Vagina (tissue), 2 donors: ENCODE results near the gene B4GALT1.

ENCODE experiments used
- CTCF ChIP-seq, 3 experiments: fragments of 450-650 bp in 2 of 3; fragments of 200-600 bp in 1 of 3; sonication (generic) in 1 of 3; IDR thresholded peaks; one replicate each; pipeline ENCODE4 v1.5.1; 2017 to 2019; ENCODE audit warnings: antibody characterized with exemption in 3 of 3, mild to moderate bottlenecking in 2 of 3, moderate library complexity in 2 of 3
- POLR2A ChIP-seq, 2 donors: fragments of 450-650 bp; IDR thresholded peaks; one replicate each; pipeline ENCODE4 v1.6.1; 2017; ENCODE audit warnings: antibody characterized with exemption in 2 of 2, mild to moderate bottlenecking in 2 of 2, moderate library complexity in 2 of 2

- TF ChIP-seq POLR2A (IDR thresholded peaks at IDR 0.05) (no peak), CTCF (IDR thresholded peaks at IDR 0.05) (no peak)
These were observed 59.4 kb downstream of the B4GALT1 start for GRCh38 chr9:33107762-33108161.
